ENCODE data around the gene CFP. TPM values are rescaled to one million over a fixed set of nuclear protein-coding genes. Genes with fewer than 3 reads are reported as not detected.

CFP gene
- total RNA-seq, 1 experiment from 2014 or later, result 0.66 TPM

DNA sequence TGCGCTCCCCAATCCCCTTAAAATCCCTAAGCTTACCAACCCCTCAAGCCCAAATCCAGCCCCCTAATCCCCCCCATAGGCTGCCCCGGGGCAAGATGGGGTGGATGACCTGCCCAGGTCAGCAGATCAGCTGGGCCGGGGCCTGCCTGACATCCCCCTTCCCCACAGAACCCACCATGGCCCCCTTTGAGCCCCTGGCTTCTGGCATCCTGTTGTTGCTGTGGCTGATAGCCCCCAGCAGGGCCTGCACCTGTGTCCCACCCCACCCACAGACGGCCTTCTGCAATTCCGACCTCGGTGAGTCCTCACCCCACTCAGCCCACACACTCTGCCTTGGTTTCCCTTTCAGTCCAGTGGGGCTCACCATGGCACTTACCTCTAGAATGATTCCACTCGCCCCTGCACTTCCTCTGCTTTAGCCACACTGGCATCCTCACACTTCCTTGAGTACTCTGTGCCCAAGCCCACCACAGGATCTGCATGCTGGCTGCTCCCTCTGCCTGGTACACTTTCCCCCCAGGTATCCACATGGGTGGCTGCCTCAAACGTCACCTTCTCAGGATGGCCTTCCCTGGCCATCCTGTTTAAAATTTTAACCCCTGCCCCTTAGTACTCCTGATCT, 46.4 kb downstream of the CFP start:
- Histone ChIP-seq H3K27me3 (replicated peaks) (no peaks in the 10 kb centered on the region), H3K4me3 (peak overlapping the region; percentile 61), H3K9me3 (replicated peaks) (no peaks in the 10 kb centered on the region), H3K27ac (no peak overlapping the region), H3K36me3 (peaks cover 21% of the 10 kb centered on the region), H3K4me1 (replicated peaks) (peaks cover 24% of the 10 kb centered on the region)
- DNase-seq (ENCODE audit: low read depth in 1 of 2, low spot score in 2 of 2), result no peak

DNA sequence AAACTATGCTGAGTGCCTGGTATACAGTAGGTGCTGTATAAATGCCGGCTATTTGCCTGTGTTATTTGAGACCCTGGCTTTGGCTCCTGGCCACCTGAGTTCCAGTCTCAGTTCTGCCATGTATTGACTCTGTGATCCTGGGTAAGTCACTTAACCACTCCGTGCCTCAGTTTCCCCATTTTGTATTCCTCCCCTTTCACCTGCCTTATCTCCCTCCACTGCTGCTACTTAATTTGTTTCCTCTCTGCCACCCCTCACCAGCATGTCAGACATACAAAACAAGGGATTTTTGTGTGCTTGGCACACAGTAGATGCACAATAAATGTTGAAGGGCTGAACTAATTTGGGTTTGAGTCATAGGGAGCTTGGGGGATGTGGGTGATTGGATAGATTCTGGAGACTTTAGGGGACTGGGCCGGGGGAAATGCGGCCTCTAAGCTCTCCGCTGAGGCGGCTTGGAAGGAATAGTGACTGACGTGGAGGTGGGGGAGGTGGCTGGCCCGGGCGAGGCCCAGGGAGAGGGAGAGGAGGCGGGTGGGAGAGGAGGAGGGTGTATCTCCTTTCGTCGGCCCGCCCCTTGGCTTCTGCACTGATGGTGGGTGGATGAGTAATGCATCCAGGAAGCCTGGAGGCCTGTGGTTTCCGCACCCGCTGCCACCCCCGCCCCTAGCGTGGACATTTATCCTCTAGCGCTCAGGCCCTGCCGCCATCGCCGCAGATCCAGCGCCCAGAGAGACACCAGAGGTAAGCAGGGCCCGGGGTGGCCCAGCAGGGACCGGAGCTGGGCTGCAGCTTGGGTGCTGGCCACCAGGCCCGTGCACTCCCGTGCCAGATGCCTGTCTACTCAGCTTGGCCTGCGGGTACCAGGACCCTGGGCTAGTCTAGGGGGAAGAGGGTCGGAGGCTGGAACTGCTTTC, 47.7 kb downstream of the CFP start, which contains the start of gene TIMP1:
TIMP1 (plus strand) TSS at position 706 of the 917 bp plus-strand sequence. CDS start 980 bp downstream, outside the sequence.
- Histone ChIP-seq H3K27ac (peak within 1 kb of the TSS; percentile 63), H3K4me3 (peak within 1 kb of the TSS; percentile 61), H3K9me3 (replicated peaks) (no peaks in the 10 kb centered on the region), H3K27me3 (replicated peaks) (no peaks in the 10 kb centered on the region), H3K4me1 (replicated peaks) (peaks cover 36% of the 10 kb centered on the region), H3K36me3 (peaks cover 21% of the 10 kb centered on the region)
- peak; percentile 83 to 94 for DNase-seq (ENCODE audit: low read depth in 1 of 2, low spot score in 2 of 2)

DNA sequence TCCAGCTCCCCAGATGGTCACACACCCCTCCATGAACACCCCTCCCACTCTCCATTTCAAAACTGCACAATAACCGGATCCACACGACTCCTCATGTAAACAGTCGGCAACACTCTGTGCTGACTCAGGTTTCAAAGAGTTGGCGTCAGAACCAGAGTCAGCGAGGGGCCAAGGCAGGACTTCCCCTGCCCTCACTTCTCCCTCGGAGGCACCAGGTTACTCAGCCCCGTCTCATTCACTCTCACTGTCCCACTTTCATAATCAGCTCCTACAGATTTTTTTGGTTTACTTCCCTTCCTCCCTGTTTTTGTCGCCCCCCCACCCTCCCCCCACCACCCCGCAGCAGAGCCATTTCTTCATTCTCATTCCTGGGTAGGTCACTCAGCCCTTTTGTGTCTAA, 50.2 kb downstream of the CFP start:
- peak; percentile 53 to 62 for DNase-seq (ENCODE audit: low read depth in 1 of 2, low spot score in 2 of 2)
- H3K9me3 ChIP-seq (replicated peaks), result no peaks in the 10 kb centered on the region
- peaks cover 47% of the 10 kb centered on the region for H3K4me1 ChIP-seq (replicated peaks)
- no peak overlapping the region for H3K4me3 ChIP-seq
- H3K36me3 ChIP-seq, result peaks cover 6% of the 10 kb centered on the region
- peak overlapping the region; percentile 22; the same call in 1 of the 2 replicates for H3K27ac ChIP-seq
- no peaks in the 10 kb centered on the region for H3K27me3 ChIP-seq (replicated peaks)

DNA sequence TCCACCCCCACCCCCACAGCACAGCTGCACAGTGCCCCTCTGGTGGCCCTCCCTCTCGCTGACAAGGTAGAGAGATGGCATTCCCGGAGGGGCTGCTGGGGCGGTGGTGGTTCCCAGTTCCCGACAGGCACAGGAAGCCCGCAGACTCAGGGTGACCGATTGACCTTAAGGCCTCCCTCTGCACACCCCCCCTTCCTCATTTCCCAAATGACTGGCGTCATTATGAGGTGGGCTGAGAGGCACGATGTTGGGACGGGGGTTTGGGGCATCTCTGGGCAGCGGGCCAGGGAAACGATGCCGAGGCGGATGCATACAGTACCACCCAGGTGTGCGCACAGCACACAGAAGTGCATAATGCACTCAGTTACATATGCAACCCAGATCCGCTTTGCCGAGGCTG, 51.0 kb downstream of the CFP start:
- Histone ChIP-seq H3K9me3 (replicated peaks) (no peaks in the 10 kb centered on the region), H3K4me1 (replicated peaks) (peaks cover 55% of the 10 kb centered on the region), H3K27me3 (replicated peaks) (no peaks in the 10 kb centered on the region), H3K4me3 (no peak overlapping the region), H3K36me3 (0 out of 2 replicates have a peak, but pooled peaks cover 3% of the 10 kb centered on the region), H3K27ac (peak overlapping the region; percentile 22; the same call in 1 of the 2 replicates)
- DNase-seq (ENCODE audit: low read depth in 1 of 2, low spot score in 2 of 2), result no peak

GRCh38 chrX:47577901-47578300, 51.8 kb downstream of the CFP start:
- no peaks in the 10 kb centered on the region for H3K36me3 ChIP-seq
- H3K9me3 ChIP-seq (replicated peaks), result no peaks in the 10 kb centered on the region
- H3K4me3 ChIP-seq, result no peak overlapping the region
- H3K4me1 ChIP-seq (replicated peaks), result peaks cover 60% of the 10 kb centered on the region
- no peak for DNase-seq (ENCODE audit: low read depth in 1 of 2, low spot score in 2 of 2)
- H3K27ac ChIP-seq, result no peak overlapping the region
- no peaks in the 10 kb centered on the region for H3K27me3 ChIP-seq (replicated peaks)

DNA sequence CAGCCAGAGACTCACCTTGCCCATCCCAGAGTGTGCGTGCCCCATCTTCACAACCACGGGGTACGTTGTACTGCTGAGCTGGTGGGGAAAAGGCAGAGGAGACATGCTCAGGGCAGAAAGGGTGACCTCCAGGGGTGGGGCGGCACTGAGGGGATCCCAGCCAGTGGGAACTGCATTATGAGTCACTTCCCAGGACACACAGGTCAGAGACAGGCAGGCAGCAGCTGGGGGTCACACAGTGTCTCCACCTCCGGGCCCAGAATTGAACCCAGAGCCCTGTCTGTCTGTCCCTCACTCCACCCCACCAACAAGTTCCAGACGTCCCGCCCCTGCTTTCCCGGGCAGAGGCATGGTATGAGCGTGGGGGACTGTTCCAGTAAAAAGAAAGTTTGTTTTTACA, 52.3 kb downstream of the CFP start:
- H3K4me1 ChIP-seq (replicated peaks), result peaks cover 63% of the 10 kb centered on the region
- no peak overlapping the region for H3K27ac ChIP-seq
- no peak for DNase-seq (ENCODE audit: low read depth in 1 of 2, low spot score in 2 of 2)

GRCh38 chrX:47576021-47576898, 53.5 kb downstream of the CFP start:
- H3K27me3 ChIP-seq (replicated peaks), result no peaks in the 10 kb centered on the region
- DNase-seq (ENCODE audit: low read depth in 1 of 2, low spot score in 2 of 2), result no peak
- H3K27ac ChIP-seq, result no peak overlapping the region
- no peaks in the 10 kb centered on the region for H3K9me3 ChIP-seq (replicated peaks)
- H3K36me3 ChIP-seq, result peaks cover 7% of the 10 kb centered on the region; the same call in 1 of the 2 replicates
- no peak overlapping the region for H3K4me3 ChIP-seq
- H3K4me1 ChIP-seq (replicated peaks), result peaks cover 57% of the 10 kb centered on the region

More for the DNA sequence above, 52.3 kb downstream of the CFP start:
- H3K4me3 ChIP-seq, result no peak overlapping the region
- H3K36me3 ChIP-seq, result no peaks in the 10 kb centered on the region
- H3K27me3 ChIP-seq (replicated peaks), result no peaks in the 10 kb centered on the region
- H3K9me3 ChIP-seq (replicated peaks), result no peaks in the 10 kb centered on the region

DNA sequence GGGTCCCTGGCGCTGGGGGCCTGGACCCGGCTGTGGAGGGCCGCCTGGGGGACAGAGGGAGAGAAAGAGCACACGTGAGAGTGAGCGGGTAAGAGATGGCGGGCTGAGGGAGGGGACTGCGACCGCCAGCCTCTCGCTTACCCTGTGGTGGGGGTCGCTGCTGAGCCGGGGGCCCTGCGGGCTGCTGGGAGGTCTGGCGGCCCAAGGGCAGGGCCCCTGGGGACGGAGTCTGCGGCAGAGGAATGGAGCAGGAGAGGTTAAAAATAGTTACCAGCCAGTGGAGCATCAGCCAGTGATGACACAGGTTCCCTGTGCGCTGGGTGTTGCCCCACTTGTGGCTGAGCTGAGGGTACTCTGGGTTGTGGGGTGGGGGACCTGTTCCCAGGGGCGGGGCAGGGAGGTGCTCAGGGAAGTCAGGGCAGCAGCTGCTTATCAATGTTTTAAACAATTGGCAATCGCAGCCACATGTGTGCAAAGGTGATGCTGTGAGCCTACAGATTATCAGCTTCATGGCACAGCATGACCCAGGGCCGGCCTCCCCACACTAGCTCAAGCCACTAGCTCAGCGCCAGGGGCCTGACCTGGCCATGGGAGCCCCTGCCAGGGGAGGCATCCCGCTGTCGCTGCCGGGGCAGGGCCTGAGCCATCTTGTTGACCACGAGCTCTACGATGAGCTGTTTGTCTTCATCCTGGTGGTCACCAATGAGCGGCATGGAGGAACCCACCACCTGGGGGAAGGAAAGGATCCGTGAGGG, 55.0 kb downstream of the CFP start:
- H3K4me1 ChIP-seq (replicated peaks), result peaks cover 54% of the 10 kb centered on the region

GRCh38 chrX:47574076-47574546, 55.6 kb downstream of the CFP start:
- Histone ChIP-seq H3K4me3 (peak overlapping the region; percentile 43), H3K27ac (peak overlapping the region; percentile 96), H3K4me1 (replicated peaks) (peaks cover 50% of the 10 kb centered on the region), H3K27me3 (replicated peaks) (no peaks in the 10 kb centered on the region), H3K36me3 (peaks cover 20% of the 10 kb centered on the region), H3K9me3 (replicated peaks) (no peaks in the 10 kb centered on the region)
- DNase-seq (ENCODE audit: low read depth in 1 of 2, low spot score in 2 of 2), result peak in 1 of 2 experiments; percentile 68

More for the DNA sequence above, 55.0 kb downstream of the CFP start:
- peak overlapping the region; percentile 96 for H3K27ac ChIP-seq
- no peaks in the 10 kb centered on the region for H3K9me3 ChIP-seq (replicated peaks)
- DNase-seq (ENCODE audit: low read depth in 1 of 2, low spot score in 2 of 2), result no peak
- peaks cover 14% of the 10 kb centered on the region for H3K36me3 ChIP-seq
- no peaks in the 10 kb centered on the region for H3K27me3 ChIP-seq (replicated peaks)
- H3K4me3 ChIP-seq, result peak overlapping the region; percentile 43

DNA sequence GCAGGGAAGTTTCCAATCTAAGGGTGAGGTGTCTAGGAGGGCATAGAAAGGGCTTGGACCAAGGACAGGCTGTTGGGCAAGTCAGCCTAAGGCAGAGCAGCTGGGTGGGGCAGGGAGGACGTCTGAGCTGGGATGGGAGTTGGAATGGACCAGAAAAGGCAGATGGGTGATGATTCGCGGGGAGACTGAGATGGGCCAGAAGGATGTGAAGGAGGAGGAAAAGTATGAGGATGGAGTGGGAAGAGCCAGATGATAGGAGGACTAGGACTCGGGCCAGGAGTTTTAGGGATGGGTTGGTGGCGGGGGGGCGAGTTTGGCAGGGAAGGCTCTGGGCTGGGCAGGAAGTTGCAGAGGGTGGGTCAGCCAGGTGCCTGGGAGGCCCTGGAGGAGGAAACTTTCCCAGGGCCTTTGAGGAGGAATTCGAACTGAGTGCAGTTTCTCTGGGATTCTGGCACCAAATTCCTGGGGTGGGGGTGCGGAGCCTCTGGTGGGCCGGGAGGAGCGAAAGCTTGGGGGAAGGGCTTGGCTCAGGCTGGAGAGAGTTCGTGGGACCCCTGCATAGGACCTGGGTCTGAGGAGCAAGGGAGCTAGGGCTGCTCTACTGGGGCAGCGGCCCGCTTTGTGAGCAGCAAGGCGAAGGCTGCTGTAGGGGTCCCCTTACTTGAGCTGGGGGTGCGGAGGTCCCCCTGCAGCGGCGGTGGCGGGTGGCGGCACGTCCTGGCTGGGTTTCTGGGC, 56.2 kb downstream of the CFP start:
- Histone ChIP-seq H3K9me3 (replicated peaks) (no peaks in the 10 kb centered on the region), H3K27me3 (replicated peaks) (no peaks in the 10 kb centered on the region), H3K4me3 (peak overlapping the region; percentile 43), H3K4me1 (replicated peaks) (peaks cover 44% of the 10 kb centered on the region), H3K27ac (peak overlapping the region; percentile 96), H3K36me3 (peaks cover 24% of the 10 kb centered on the region)
- peak; percentile 79 to 80 for DNase-seq (ENCODE audit: low read depth in 1 of 2, low spot score in 2 of 2)
